ENCODE results near the gene RAPGEFL1. TPM values are rescaled to one million over a fixed set of nuclear protein-coding genes. Genes with fewer than 3 reads are reported as not detected.
A peak's percentile ranks its signal among the peaks of the same experiment; 100 is the strongest.
"Not testable (repeated sequence)": the region's sequence is repeated elsewhere in the genome, so short reads cannot be mapped to it uniquely, and the experiment has no call there.

The RAPGEFL1 gene
- total RNA-seq, 5 donors from 2014 or later (not counting 1 experiment from before 2014, with no cell fraction given): 4.6 to 10.0 (median 6.2) TPM

- Mint-ChIP-seq H3K4me3 (peak overlapping the region in 1 of 3 donors; percentile 59), H3K9me3 (no peaks in the 10 kb centered on the region), H3K36me3 (no peaks in the 10 kb centered on the region), H3K4me1 (peaks cover 0 to 9% (median 0%) of the 10 kb centered on the region in 3 donors), H3K27ac (no peak overlapping the region), H3K27me3 (peaks cover 7 to 17% of the 10 kb centered on the region in 2 donors)
- H3K27ac ChIP-seq (ENCODE audit: low read length): no peak overlapping the region
- H3K9me3 ChIP-seq: no peaks in the 10 kb centered on the region
- H3K36me3 ChIP-seq (ENCODE audit: control insufficient read depth in 2 of 2, extremely low read depth in 1 of 2, insufficient read depth in 1 of 2, low read length in 1 of 2): no peaks in the 10 kb centered on the region
- no peak for DNase-seq
- peaks cover 0 to 24% of the 10 kb centered on the region in 2 experiments for H3K27me3 ChIP-seq (replicated peaks in 1 of 2; ENCODE audit: control insufficient read depth in 2 of 2, extremely low read depth in 1 of 2, insufficient read depth in 2 of 2, low read length in 1 of 2)
- ChIA-PET CTCF (interaction anchor here (0.6 to 1.4 kb wide), 10 partner anchors 9 to 396 kb away, joined by 3 to 4 read pairs (median 3); no protein-coding TSS in a partner anchor), POLR2A (interaction anchor here in 1 of 2 donors (0.5 to 0.6 kb wide), 2 partner anchors 518 to 1143 kb away, joined by 3 read pairs; no protein-coding TSS in a partner anchor)
- peak overlapping the region in 1 of 2 donors; percentile 7 for H3K4me3 ChIP-seq (ENCODE audit: control insufficient read depth in 1 of 2, extremely low read depth in 1 of 2, low read length in 1 of 2)
- peaks cover 0 to 8% of the 10 kb centered on the region in 2 experiments for H3K4me1 ChIP-seq (ENCODE audit: control insufficient read depth in 1 of 2, extremely low read depth in 1 of 2, insufficient read depth in 2 of 2, low read length in 2 of 2)
- 80% methylated on average over 3 of the region's 5 CpGs for whole genome bisulfite sequencing (ENCODE audit: insufficient coverage)
- no peak for ATAC-seq (replicated peaks in 1 of 4)
Observed at GRCh38 chr17:40198576-40198975, 21.3 kb downstream of the RAPGEFL1 start.

- Histone ChIP-seq H3K27me3 (replicated peaks in 1 of 2; ENCODE audit: control insufficient read depth in 2 of 2, extremely low read depth in 1 of 2, insufficient read depth in 2 of 2, low read length in 1 of 2) (peaks cover 0 to 13% of the 10 kb centered on the region in 2 experiments), H3K4me3 (ENCODE audit: control insufficient read depth in 1 of 2, extremely low read depth in 1 of 2, low read length in 1 of 2) (no peak overlapping the region), H3K4me1 (ENCODE audit: control insufficient read depth in 1 of 2, extremely low read depth in 1 of 2, insufficient read depth in 2 of 2, low read length in 2 of 2) (peaks cover 0 to 5% of the 10 kb centered on the region in 2 experiments), H3K9me3 (no peaks in the 10 kb centered on the region), H3K27ac (ENCODE audit: low read length) (no peak overlapping the region), H3K36me3 (ENCODE audit: control insufficient read depth in 2 of 2, extremely low read depth in 1 of 2, insufficient read depth in 1 of 2, low read length in 1 of 2) (no peaks in the 10 kb centered on the region)
- Mint-ChIP-seq H3K4me1 (peaks cover 0 to 4% (median 0%) of the 10 kb centered on the region in 3 donors), H3K36me3 (no peaks in the 10 kb centered on the region), H3K27me3 (peaks cover 3 to 12% of the 10 kb centered on the region in 2 donors), H3K27ac (no peak overlapping the region), H3K4me3 (no peak overlapping the region), H3K9me3 (no peaks in the 10 kb centered on the region)
- WGBS (ENCODE audit: insufficient coverage): 95% methylated on average over 3 of the region's 4 CpGs
- ATAC-seq (replicated peaks in 1 of 4) (no peak), DNase-seq (no peak)
- CTCF ChIA-PET: interaction anchor here in 1 of 2 donors (0.7 kb wide), 1 partner anchor 72 kb away, joined by 4 read pairs; no protein-coding TSS in a partner anchor
- POLR2A ChIA-PET: no interaction called here
Observed at GRCh38 chr17:40203131-40203530, 25.9 kb downstream of the RAPGEFL1 start.

GRCh38 chr17:40206193-40206592, 28.9 kb downstream of the RAPGEFL1 start:
- H3K27ac Mint-ChIP-seq; H3K4me3 ChIP-seq (ENCODE audit: control insufficient read depth in 1 of 2, extremely low read depth in 1 of 2, low read length in 1 of 2); H3K27ac ChIP-seq (ENCODE audit: low read length); DNase-seq; H3K27me3 ChIP-seq (replicated peaks in 1 of 2; ENCODE audit: control insufficient read depth in 2 of 2, extremely low read depth in 1 of 2, insufficient read depth in 2 of 2, low read length in 1 of 2); H3K4me1 Mint-ChIP-seq; H3K4me1 ChIP-seq (ENCODE audit: control insufficient read depth in 1 of 2, extremely low read depth in 1 of 2, insufficient read depth in 2 of 2, low read length in 2 of 2); H3K36me3 Mint-ChIP-seq; H3K4me3 Mint-ChIP-seq; POLR2A ChIA-PET; H3K36me3 ChIP-seq (ENCODE audit: control insufficient read depth in 2 of 2, extremely low read depth in 1 of 2, insufficient read depth in 1 of 2, low read length in 1 of 2); ATAC-seq (replicated peaks in 1 of 4); H3K9me3 Mint-ChIP-seq; H3K27me3 Mint-ChIP-seq; H3K9me3 ChIP-seq: not testable (repeated sequence)
- CTCF ChIA-PET: interaction anchor here in 1 of 2 donors (0.7 kb wide), 1 partner anchor 15 kb away, joined by 3 read pairs; no protein-coding TSS in a partner anchor
- WGBS (ENCODE audit: insufficient coverage): 80% methylated on average over 1 of the region's 8 CpGs

- 80% methylated on average over 1 of the region's 2 CpGs for WGBS (ENCODE audit: insufficient coverage)
- ChIA-PET POLR2A (no interaction called here), CTCF (interaction anchor here (0.6 to 1.2 kb wide), 7 partner anchors 9 to 1475 kb away, joined by 3 to 10 read pairs (median 3); no protein-coding TSS in a partner anchor)
- H3K36me3 Mint-ChIP-seq: no peaks in the 10 kb centered on the region
- H3K9me3 Mint-ChIP-seq: no peaks in the 10 kb centered on the region
- no peak overlapping the region for H3K4me3 ChIP-seq (ENCODE audit: control insufficient read depth in 1 of 2, extremely low read depth in 1 of 2, low read length in 1 of 2)
- peaks cover 0 to 3% of the 10 kb centered on the region in 2 donors for H3K27me3 Mint-ChIP-seq
- no peak overlapping the region for H3K27ac ChIP-seq (ENCODE audit: low read length)
- no peaks in the 10 kb centered on the region for H3K36me3 ChIP-seq (ENCODE audit: control insufficient read depth in 2 of 2, extremely low read depth in 1 of 2, insufficient read depth in 1 of 2, low read length in 1 of 2)
- H3K4me1 ChIP-seq (ENCODE audit: control insufficient read depth in 1 of 2, extremely low read depth in 1 of 2, insufficient read depth in 2 of 2, low read length in 2 of 2): no peaks in the 10 kb centered on the region
- H3K27me3 ChIP-seq (replicated peaks in 1 of 2; ENCODE audit: control insufficient read depth in 2 of 2, extremely low read depth in 1 of 2, insufficient read depth in 2 of 2, low read length in 1 of 2): peaks cover 0 to 7% of the 10 kb centered on the region in 2 experiments
- H3K4me3 Mint-ChIP-seq: no peak overlapping the region
- DNase-seq (no peak), ATAC-seq (replicated peaks in 1 of 4) (no peak)
- no peaks in the 10 kb centered on the region for H3K4me1 Mint-ChIP-seq
- H3K27ac Mint-ChIP-seq: no peak overlapping the region
- no peaks in the 10 kb centered on the region for H3K9me3 ChIP-seq
Observed at GRCh38 chr17:40209404-40210093, 32.3 kb downstream of the RAPGEFL1 start.

- H3K9me3 ChIP-seq; H3K27me3 ChIP-seq (replicated peaks in 1 of 2; ENCODE audit: control insufficient read depth in 2 of 2, extremely low read depth in 1 of 2, insufficient read depth in 2 of 2, low read length in 1 of 2); H3K36me3 ChIP-seq (ENCODE audit: control insufficient read depth in 2 of 2, extremely low read depth in 1 of 2, insufficient read depth in 1 of 2, low read length in 1 of 2); H3K9me3 Mint-ChIP-seq; H3K4me1 ChIP-seq (ENCODE audit: control insufficient read depth in 1 of 2, extremely low read depth in 1 of 2, insufficient read depth in 2 of 2, low read length in 2 of 2); POLR2A ChIA-PET; H3K36me3 Mint-ChIP-seq; H3K27me3 Mint-ChIP-seq; DNase-seq; CTCF ChIA-PET; H3K4me3 Mint-ChIP-seq; H3K4me3 ChIP-seq (ENCODE audit: control insufficient read depth in 1 of 2, extremely low read depth in 1 of 2, low read length in 1 of 2); H3K27ac ChIP-seq (ENCODE audit: low read length); H3K27ac Mint-ChIP-seq; ATAC-seq (replicated peaks in 1 of 4): not testable (repeated sequence)
- peaks cover 10 to 13% (median 11%) of the 10 kb centered on the region in 3 donors for H3K4me1 Mint-ChIP-seq
- 87% methylated on average over 3 of the region's 6 CpGs for WGBS (ENCODE audit: insufficient coverage)
Observed at GRCh38 chr17:40213914-40214313, 36.6 kb downstream of the RAPGEFL1 start.

GRCh38 chr17:40218006-40218739, 40.9 kb downstream of the RAPGEFL1 start:
- H3K27me3 Mint-ChIP-seq: no peaks in the 10 kb centered on the region
- peaks cover 8 to 24% of the 10 kb centered on the region in 2 experiments for H3K4me1 ChIP-seq (ENCODE audit: control insufficient read depth in 1 of 2, extremely low read depth in 1 of 2, insufficient read depth in 2 of 2, low read length in 2 of 2)
- peaks cover 24 to 37% (median 30%) of the 10 kb centered on the region in 3 donors for H3K4me1 Mint-ChIP-seq
- H3K4me3 Mint-ChIP-seq: peak overlapping the region; percentile 87 to 98 (median 95)
- 96% methylated on average over 3 of the region's 7 CpGs for WGBS (ENCODE audit: insufficient coverage)
- no peak for ATAC-seq (replicated peaks in 1 of 4)
- DNase-seq: peak in 1 of 35 experiments; percentile 25
- H3K9me3 ChIP-seq: no peaks in the 10 kb centered on the region
- H3K27ac Mint-ChIP-seq: peak overlapping the region; percentile 100
- CTCF ChIA-PET: interaction anchor here (0.5 to 2.0 kb wide), 17 partner anchors 9 to 348 kb away, joined by 3 to 13 read pairs (median 3); partner anchors contain the start of genes CASC3 (in 1 of the 2), MED24 (in 1 of the 2) and PSMD3 (in 1 of the 2)
- peak overlapping the region; percentile 92 for H3K27ac ChIP-seq (ENCODE audit: low read length)
- H3K4me3 ChIP-seq (ENCODE audit: control insufficient read depth in 1 of 2, extremely low read depth in 1 of 2, low read length in 1 of 2): peak overlapping the region; percentile 50 to 71
- peaks cover under 1% of the 10 kb centered on the region for H3K36me3 Mint-ChIP-seq
- H3K36me3 ChIP-seq (ENCODE audit: control insufficient read depth in 2 of 2, extremely low read depth in 1 of 2, insufficient read depth in 1 of 2, low read length in 1 of 2): no peaks in the 10 kb centered on the region
- H3K27me3 ChIP-seq (replicated peaks in 1 of 2; ENCODE audit: control insufficient read depth in 2 of 2, extremely low read depth in 1 of 2, insufficient read depth in 2 of 2, low read length in 1 of 2): peaks cover 0 to under 1% of the 10 kb centered on the region in 2 experiments
- POLR2A ChIA-PET: interaction anchor here (0.5 to 0.9 kb wide), 6 partner anchors 21 to 1395 kb away, joined by 3 to 12 read pairs (median 3); partner anchors contain the start of gene CDK12 (in 1 of the 2)
- no peaks in the 10 kb centered on the region for H3K9me3 Mint-ChIP-seq
